HEK293 (cell line): ENCODE data around the gene LYST.
A peak's percentile ranks its signal among the peaks of the same experiment; 100 is the strongest.

Experiments
- CTCF ChIA-PET: fragments of 350-600 bp; formaldehyde crosslinking; extraction: SDS; loops from one replicate; lab custom pipeline; 2021; ENCODE audit warnings: antibody characterized with exemption; lab: Yijun Ruan, JAX
- POLR2A ChIA-PET: fragments of 300-600 bp; formaldehyde crosslinking; extraction: SDS; loops from one replicate; lab custom pipeline; 2020; ENCODE audit warnings: antibody characterized with exemption, inconsistent platforms; lab: Yijun Ruan, JAX
- H3K27ac ChIP-seq: fragments of 200-500 bp; sonication (Bioruptor generic); 2 replicates; pipeline ENCODE4 v1.5.1; 2014; ENCODE audit warnings: low read depth, low read length, control low read depth, inconsistent platforms; ENCODE audit errors: extremely low read depth
- H3K36me3 ChIP-seq, 2 experiments: fragments of 200-500 bp in 1 of 2; sonication (Bioruptor generic) in 1 of 2; 1 replicate in 1 of 2; 2 replicates in 1 of 2; pipeline ENCODE4 v1.5.1; 2014 to 2017; ENCODE audit warnings: inconsistent platforms in 2 of 2, low read length in 2 of 2; ENCODE audit not compliant: control insufficient read depth in 2 of 2, insufficient read depth in 1 of 2
- H3K4me1 ChIP-seq: fragments of 200-500 bp; sonication (Bioruptor generic); 2 replicates; pipeline ENCODE4 v1.5.1; 2014; ENCODE audit warnings: mild to moderate bottlenecking, low read length, inconsistent platforms; ENCODE audit not compliant: control insufficient read depth, insufficient read depth
- H3K4me3 ChIP-seq: 2 replicates; pipeline ENCODE4 v1.5.1; 2011; ENCODE audit warnings: low read depth, mild to moderate bottlenecking, control low read depth, low read length, moderate library complexity
- H3K9me3 ChIP-seq: fragments of 200-500 bp; sonication (Bioruptor generic); 2 replicates; pipeline ENCODE4 v1.5.1; 2014; ENCODE audit warnings: low read depth, low read length, inconsistent platforms; ENCODE audit not compliant: control insufficient read depth, insufficient read depth
- BCL11A ChIP-seq: fragments of 450-650 bp; formaldehyde crosslinking; IDR thresholded peaks from 2 replicates; pipeline ENCODE4 v1.5.1; 2016; ENCODE audit warnings: low read depth, missing biosample characterization, missing genetic modification characterization
- KLF10 ChIP-seq: fragments of 450-650 bp; IDR thresholded peaks from 2 replicates; pipeline ENCODE4 v1.5.1; 2018; ENCODE audit warnings: missing biosample characterization, mild to moderate bottlenecking, missing genetic modification characterization
- KLF9 ChIP-seq: fragments of 450-650 bp; formaldehyde crosslinking; IDR thresholded peaks from 2 replicates; pipeline ENCODE4 v1.5.1; 2016; ENCODE audit warnings: missing biosample characterization, missing genetic modification characterization, low read depth
- SP3 ChIP-seq: fragments of 450-650 bp; formaldehyde crosslinking; IDR thresholded peaks from 2 replicates; pipeline ENCODE4 v1.5.1; 2016; ENCODE audit warnings: missing biosample characterization, missing genetic modification characterization
- ZBTB44 ChIP-seq: fragments of 450-650 bp; IDR thresholded peaks from 2 replicates; pipeline ENCODE4 v1.5.1; 2018; ENCODE audit warnings: missing biosample characterization, mild to moderate bottlenecking, missing genetic modification characterization
- ZFHX2 ChIP-seq: fragments of 450-650 bp; formaldehyde crosslinking; conservative IDR thresholded peaks from 2 replicates; pipeline ENCODE4 v1.5.1; 2016; ENCODE audit warnings: missing biosample characterization, missing genetic modification characterization
- ZFP3 ChIP-seq: fragments of 450-650 bp; formaldehyde crosslinking; IDR thresholded peaks from 2 replicates; pipeline ENCODE4 v1.5.1; 2016; ENCODE audit warnings: low read depth, missing biosample characterization, missing genetic modification characterization
- ZNF133 ChIP-seq: fragments of 450-650 bp; formaldehyde crosslinking; IDR thresholded peaks from 2 replicates; pipeline ENCODE4 v1.5.1; 2016; ENCODE audit warnings: missing biosample characterization, missing genetic modification characterization
- ZNF140 ChIP-seq: fragments of 450-650 bp; formaldehyde crosslinking; IDR thresholded peaks from 2 replicates; pipeline ENCODE4 v1.5.1; 2016; ENCODE audit warnings: missing biosample characterization, missing genetic modification characterization
- ZNF157 ChIP-seq: fragments of 450-650 bp; formaldehyde crosslinking; IDR thresholded peaks from 2 replicates; pipeline ENCODE4 v1.5.1; 2016; ENCODE audit warnings: missing biosample characterization, missing genetic modification characterization
- ZNF174 ChIP-seq: fragments of 450-650 bp; formaldehyde crosslinking; IDR thresholded peaks from 2 replicates; pipeline ENCODE4 v1.5.0; 2017; ENCODE audit warnings: missing biosample characterization, mild to moderate bottlenecking, missing genetic modification characterization
- ZNF184 ChIP-seq: fragments of 450-650 bp; IDR thresholded peaks from 2 replicates; pipeline ENCODE4 v1.5.1; 2018; ENCODE audit warnings: missing biosample characterization, mild to moderate bottlenecking, missing genetic modification characterization
- ZNF202 ChIP-seq: fragments of 450-650 bp; formaldehyde crosslinking; IDR thresholded peaks from 2 replicates; pipeline ENCODE4 v1.5.1; 2016; ENCODE audit warnings: missing biosample characterization, missing genetic modification characterization, borderline replicate concordance
- ZNF302 ChIP-seq: fragments of 450-650 bp; formaldehyde crosslinking; IDR thresholded peaks from 2 replicates; pipeline ENCODE4 v1.5.1; 2016; ENCODE audit warnings: missing biosample characterization, missing genetic modification characterization, low read depth
- ZNF350 ChIP-seq: fragments of 450-650 bp; formaldehyde crosslinking; IDR thresholded peaks from 2 replicates; pipeline ENCODE4 v1.5.0; 2017; ENCODE audit warnings: missing biosample characterization, mild to moderate bottlenecking, missing genetic modification characterization
- ZNF37A ChIP-seq: fragments of 450-650 bp; IDR thresholded peaks from 2 replicates; pipeline ENCODE4 v1.5.1; 2018; ENCODE audit warnings: missing biosample characterization, missing genetic modification characterization
- ZNF404 ChIP-seq: fragments of 450-650 bp; formaldehyde crosslinking; IDR thresholded peaks from 2 replicates; pipeline ENCODE4 v1.5.1; 2017; ENCODE audit warnings: missing biosample characterization, missing genetic modification characterization
- ZNF416 ChIP-seq: fragments of 450-650 bp; formaldehyde crosslinking; IDR thresholded peaks from 2 replicates; pipeline ENCODE4 v1.5.1; 2016; ENCODE audit warnings: missing biosample characterization, missing genetic modification characterization
- ZNF529 ChIP-seq: fragments of 450-650 bp; formaldehyde crosslinking; IDR thresholded peaks from 2 replicates; pipeline ENCODE4 v1.5.1; 2017; ENCODE audit warnings: missing genetic modification characterization, missing biosample characterization; ENCODE audit not compliant: insufficient replicate concordance
- ZNF544 ChIP-seq: fragments of 450-650 bp; formaldehyde crosslinking; IDR thresholded peaks from 2 replicates; pipeline ENCODE4 v1.5.0; 2017; ENCODE audit warnings: missing biosample characterization, missing genetic modification characterization
- ZNF549 ChIP-seq: fragments of 450-650 bp; IDR thresholded peaks from 2 replicates; pipeline ENCODE4 v1.5.1; 2018; ENCODE audit warnings: missing biosample characterization, missing genetic modification characterization, mild to moderate bottlenecking, inconsistent platforms, moderate library complexity
- ZNF560 ChIP-seq: fragments of 450-650 bp; formaldehyde crosslinking; IDR thresholded peaks from 2 replicates; pipeline ENCODE4 v1.5.1; 2017; ENCODE audit warnings: missing biosample characterization, missing genetic modification characterization, borderline replicate concordance
- ZNF624 ChIP-seq: fragments of 450-650 bp; formaldehyde crosslinking; IDR thresholded peaks from 2 replicates; pipeline ENCODE4 v1.5.1; 2017; ENCODE audit warnings: missing biosample characterization, missing genetic modification characterization
- ZNF792 ChIP-seq: fragments of 450-650 bp; formaldehyde crosslinking; IDR thresholded peaks from 2 replicates; pipeline ENCODE4 v1.5.1; 2016; ENCODE audit warnings: missing biosample characterization, missing genetic modification characterization
- TF ChIP-seq, protein P1 (sequence below): fragments of 450-650 bp; formaldehyde crosslinking; IDR thresholded peaks from 2 replicates; pipeline ENCODE4 v1.5.1; 2016; ENCODE audit warnings: missing biosample characterization, missing genetic modification characterization

Gene LYST

DNA sequence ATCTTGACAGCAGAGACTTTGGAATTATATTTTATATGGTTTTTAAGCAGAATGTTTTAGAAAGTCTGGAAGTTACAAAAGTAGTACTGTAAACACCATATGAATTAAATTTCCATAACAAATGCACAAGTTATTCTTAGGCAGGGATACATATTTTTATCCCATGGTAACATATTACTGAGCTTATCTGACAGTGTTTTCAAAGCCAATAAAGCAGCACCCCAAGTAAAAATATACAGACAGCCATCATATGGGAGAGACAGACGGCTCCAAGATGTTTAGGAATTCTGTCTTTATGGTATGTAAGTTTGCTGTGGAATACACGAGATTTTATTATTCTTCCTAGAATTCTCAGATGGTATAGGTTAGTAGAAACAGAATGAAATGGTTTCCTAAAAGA, 205.1 kb downstream of the LYST start (continued):
- TF ChIP-seq ZNF560 (tag by site-specific recombination): no peak
- no peak for TF ChIP-seq ZNF624
- no peak for TF ChIP-seq ZNF416 (tag by site-specific recombination)
- no peak for TF ChIP-seq ZNF529

DNA sequence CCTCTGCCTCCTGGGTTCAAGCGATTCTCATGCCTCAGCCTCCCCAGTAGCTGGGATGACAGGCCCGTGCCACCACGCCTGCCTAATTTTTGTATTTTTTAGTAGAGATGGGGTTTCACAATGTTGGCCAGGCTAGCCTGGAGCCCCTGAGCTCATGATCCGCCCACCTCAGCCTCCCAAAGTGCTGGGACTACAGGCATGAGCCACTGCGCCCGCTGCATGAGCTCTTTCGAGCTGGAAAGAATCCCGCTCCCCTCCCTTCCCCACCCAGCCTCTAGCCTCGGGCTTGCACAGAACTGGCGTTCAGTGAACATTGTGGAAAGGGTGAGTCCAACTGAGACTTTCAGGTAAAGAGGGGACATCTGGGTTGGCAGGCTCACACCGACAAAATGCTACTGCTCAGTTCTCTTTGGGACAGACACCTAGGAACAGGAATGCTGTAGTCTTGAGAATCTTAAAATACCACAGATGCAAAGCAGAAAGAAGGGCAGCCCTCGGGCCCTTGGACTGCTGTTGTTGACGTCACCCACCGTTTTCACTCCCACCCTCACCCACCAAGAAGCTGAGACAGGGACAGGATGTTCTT, 207.4 kb downstream of the LYST start:
- POLR2A ChIA-PET: interaction anchor here (0.7 to 1.3 kb wide), 2 partner anchors 43 to 155 kb away, joined by 4 to 5 read pairs; partner anchors contain the start of gene B3GALNT2

DNA sequence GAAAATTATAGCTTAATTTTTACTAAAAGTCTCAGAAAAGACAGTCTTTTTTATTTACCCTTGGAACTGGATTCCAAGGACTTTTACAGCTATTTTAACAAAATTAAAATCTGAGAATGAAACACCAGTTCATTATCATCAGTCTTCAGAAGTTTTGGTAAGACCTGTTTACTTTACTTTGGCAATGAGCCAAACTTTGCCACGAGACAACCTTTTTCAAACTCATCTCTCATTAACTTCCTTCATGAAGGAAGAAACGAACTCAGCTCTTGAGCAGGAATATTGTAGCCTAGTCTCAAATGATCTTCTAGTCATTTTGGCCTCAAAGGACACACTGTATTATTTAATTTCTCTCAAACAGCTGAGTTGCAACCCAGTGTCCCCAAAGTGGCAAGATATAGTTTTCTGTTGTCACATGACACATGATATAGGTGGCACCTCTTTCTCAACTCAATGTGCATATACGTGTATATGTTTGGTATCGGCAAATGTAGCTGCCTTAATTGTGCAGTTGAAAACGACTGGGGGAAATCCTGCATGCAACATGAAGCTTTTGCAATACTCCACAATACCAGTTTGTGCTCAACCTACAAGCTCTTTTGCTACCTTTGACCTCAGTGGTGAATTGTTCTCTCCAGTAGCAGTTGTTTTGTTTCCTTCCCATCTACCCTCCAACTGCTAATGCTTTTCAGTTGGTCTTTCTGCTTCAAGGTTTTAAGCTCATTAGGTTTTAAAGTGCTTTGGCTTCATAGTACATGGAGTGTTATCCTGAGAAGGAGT, 208.8 kb downstream of the LYST start:
- CTCF ChIA-PET: interaction anchor here (1.3 to 1.4 kb wide), 3 partner anchors 57 to 314 kb away, joined by 3 to 7 read pairs (median 4); no protein-coding TSS in a partner anchor
- Histone ChIP-seq H3K4me3 (no peak overlapping the region), H3K27ac (no peak overlapping the region), H3K9me3 (no peaks in the 10 kb centered on the region), H3K4me1 (0 out of 2 replicates have a peak, but pooled peaks cover 3% of the 10 kb centered on the region), H3K36me3 (peaks cover 0 to 4% of the 10 kb centered on the region in 2 experiments; a peak in 1 of 3 replicates)
- POLR2A ChIA-PET: interaction anchor here (1.3 kb wide), 1 partner anchor 153 kb away, joined by 4 read pairs; the partner anchor contains the start of gene B3GALNT2
- TF ChIP-seq, protein P1, sequence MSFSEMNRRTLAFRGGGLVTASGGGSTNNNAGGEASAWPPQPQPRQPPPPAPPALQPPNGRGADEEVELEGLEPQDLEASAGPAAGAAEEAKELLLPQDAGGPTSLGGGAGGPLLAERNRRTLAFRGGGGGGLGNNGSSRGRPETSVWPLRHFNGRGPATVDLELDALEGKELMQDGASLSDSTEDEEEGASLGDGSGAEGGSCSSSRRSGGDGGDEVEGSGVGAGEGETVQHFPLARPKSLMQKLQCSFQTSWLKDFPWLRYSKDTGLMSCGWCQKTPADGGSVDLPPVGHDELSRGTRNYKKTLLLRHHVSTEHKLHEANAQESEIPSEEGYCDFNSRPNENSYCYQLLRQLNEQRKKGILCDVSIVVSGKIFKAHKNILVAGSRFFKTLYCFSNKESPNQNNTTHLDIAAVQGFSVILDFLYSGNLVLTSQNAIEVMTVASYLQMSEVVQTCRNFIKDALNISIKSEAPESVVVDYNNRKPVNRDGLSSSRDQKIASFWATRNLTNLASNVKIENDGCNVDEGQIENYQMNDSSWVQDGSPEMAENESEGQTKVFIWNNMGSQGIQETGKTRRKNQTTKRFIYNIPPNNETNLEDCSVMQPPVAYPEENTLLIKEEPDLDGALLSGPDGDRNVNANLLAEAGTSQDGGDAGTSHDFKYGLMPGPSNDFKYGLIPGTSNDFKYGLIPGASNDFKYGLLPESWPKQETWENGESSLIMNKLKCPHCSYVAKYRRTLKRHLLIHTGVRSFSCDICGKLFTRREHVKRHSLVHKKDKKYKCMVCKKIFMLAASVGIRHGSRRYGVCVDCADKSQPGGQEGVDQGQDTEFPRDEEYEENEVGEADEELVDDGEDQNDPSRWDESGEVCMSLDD: no peak
- TF ChIP-seq ZNF350 (tag by site-specific recombination): peak; percentile 72
- no peak for TF ChIP-seq ZNF302 (tag by site-specific recombination)
- no peak for TF ChIP-seq SP3 (tag by site-specific recombination)
- no peak for TF ChIP-seq ZNF133 (tag by site-specific recombination)
- no peak for TF ChIP-seq ZNF792 (tag by site-specific recombination)
- TF ChIP-seq ZNF140 (tag by site-specific recombination): no peak
- no peak for TF ChIP-seq ZNF157 (tag by site-specific recombination)
- TF ChIP-seq ZNF184 (tag by site-specific recombination): peak; percentile 74; the same call in 1 of the 2 replicates
- no peak for TF ChIP-seq KLF9
- 0 out of 2 replicates have a peak, but pooled peaks have one; percentile 26 for TF ChIP-seq KLF10 (tag by site-specific recombination)
- peak; percentile 69; the same call in 1 of the 2 replicates for TF ChIP-seq ZNF37A (tag by site-specific recombination)
- TF ChIP-seq BCL11A (tag by site-specific recombination): no peak
- TF ChIP-seq ZNF549: peak; percentile 55; the same call in 1 of the 2 replicates
- TF ChIP-seq ZNF202 (tag by site-specific recombination): no peak
- 0 out of 2 replicates have a peak, but pooled peaks have one; percentile 45 for TF ChIP-seq ZNF544 (tag by site-specific recombination)
- TF ChIP-seq ZNF174: 0 out of 2 replicates have a peak, but pooled peaks have one; percentile 46

More for the DNA sequence above, 207.4 kb downstream of the LYST start:
- peaks cover 0 to 4% of the 10 kb centered on the region in 2 experiments; a peak in 1 of 3 replicates for H3K36me3 ChIP-seq
- CTCF ChIA-PET: interaction anchor here (0.6 to 1.3 kb wide), 4 partner anchors 161 to 1180 kb away, joined by 3 to 7 read pairs (median 4); partner anchors contain the start of gene TARBP1
- no peaks in the 10 kb centered on the region for H3K9me3 ChIP-seq
- no peak overlapping the region for H3K4me3 ChIP-seq
- TF ChIP-seq ZNF544 (tag by site-specific recombination) (no peak), ZBTB44 (tag by site-specific recombination) (no peak), ZNF404 (tag by site-specific recombination) (no peak), ZFP3 (tag by site-specific recombination) (no peak), ZFHX2 (tag by site-specific recombination) (peak; percentile 38)
- no peak overlapping the region for H3K27ac ChIP-seq
- 0 out of 2 replicates have a peak, but pooled peaks cover 3% of the 10 kb centered on the region for H3K4me1 ChIP-seq
